SK-N-MC (cell line): ENCODE measurements around the gene PBX4.

ENCODE experiments used
- DNase-seq: peaks from one replicate; pipeline ENCODE4 v3.0.0-alpha.2; 2011; ENCODE audit warnings: low read depth, low spot score
- H3K27ac ChIP-seq: fragments of 200-600 bp; sonication (generic); 2 replicates; pipeline ENCODE4 v1.5.1; 2016; ENCODE audit warnings: mixed run types
- H3K36me3 ChIP-seq: fragments of 200-600 bp; sonication (generic); 2 replicates; pipeline ENCODE4 v1.6.1; 2017; ENCODE audit warnings: antibody characterized with exemption, low read length, mixed read lengths; ENCODE audit not compliant: insufficient read depth
- H3K4me3 ChIP-seq: fragments of 200-600 bp; sonication (generic); 2 replicates; pipeline ENCODE4 v1.5.1; 2016
- H3K9ac ChIP-seq: fragments of 200-600 bp; sonication (generic); 2 replicates; pipeline ENCODE4 v1.8.0; 2017; ENCODE audit warnings: mixed run types, mixed read lengths; ENCODE audit not compliant: insufficient read length
- H3K9me3 ChIP-seq: fragments of 200-600 bp; sonication (generic); 2 replicates; pipeline ENCODE4 v1.6.1; 2017; ENCODE audit warnings: low read depth, mild to moderate bottlenecking, antibody characterized with exemption, low read length, moderate library complexity, mixed read lengths
- EZH2 ChIP-seq: fragments of 200-600 bp; sonication (generic); IDR thresholded peaks from one replicate; pipeline ENCODE4 v1.6.1; 2017; ENCODE audit warnings: antibody characterized with exemption
- FOXP2 ChIP-seq: optimal IDR thresholded peaks from 2 replicates; pipeline ENCODE3; 2011; ENCODE audit warnings: mild to moderate bottlenecking, moderate library complexity; ENCODE audit not compliant: insufficient read depth; ENCODE audit errors: extremely low read length, control extremely low read depth
- POLR2AphosphoS5 ChIP-seq: IDR thresholded peaks from 2 replicates; pipeline ENCODE4 v1.6.1; 2012; ENCODE audit warnings: mild to moderate bottlenecking, low read depth, low read length, borderline replicate concordance

PBX4 gene

DNA sequence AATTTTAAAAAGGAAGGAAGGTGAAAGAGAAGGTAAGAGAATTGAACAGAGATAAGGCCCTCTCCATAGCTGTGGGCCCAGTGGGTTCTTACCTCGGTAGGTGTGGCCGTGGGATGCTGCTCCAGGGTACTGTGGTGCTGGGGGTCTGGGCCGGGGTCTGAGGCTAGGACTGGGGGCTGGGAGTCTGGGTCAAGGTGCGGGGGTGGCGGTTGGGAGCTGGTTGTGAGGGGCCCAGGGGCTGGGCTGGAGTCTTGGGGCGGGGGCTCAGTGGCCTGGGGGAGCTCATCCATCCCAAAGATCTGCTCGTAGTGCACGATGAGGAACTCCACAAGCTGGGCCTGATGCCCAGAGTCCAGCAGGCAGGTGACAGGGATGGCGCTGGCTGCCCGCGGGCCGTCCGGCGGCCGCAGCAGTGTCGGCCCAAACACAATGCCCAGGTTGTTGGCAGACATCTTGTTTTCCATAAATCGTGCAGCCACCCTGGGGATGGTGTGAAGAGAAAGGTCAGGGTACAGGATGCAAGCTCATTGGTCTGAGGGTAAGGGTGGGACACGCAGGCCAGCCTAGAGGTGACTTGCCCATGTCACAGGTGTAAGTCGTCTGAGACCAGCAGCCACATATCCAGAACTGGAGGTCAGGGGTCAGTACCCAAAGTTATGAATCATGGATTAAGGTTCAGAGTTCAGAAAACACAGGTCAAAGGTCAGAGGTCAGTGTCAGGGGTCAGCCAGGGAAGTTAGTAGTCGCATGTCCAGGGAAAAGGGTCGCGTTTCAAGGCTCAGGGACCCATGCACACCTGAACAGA, 15.4 kb upstream of the PBX4 start:
- TF ChIP-seq EZH2 (no peak), POLR2AphosphoS5 (no peak)
- Histone ChIP-seq H3K9ac (no peak overlapping the region), H3K27ac (no peak overlapping the region), H3K36me3 (peaks cover 7% of the 10 kb centered on the region), H3K4me3 (no peak overlapping the region), H3K9me3 (no peaks in the 10 kb centered on the region)
- DNase-seq: no peak

GRCh38 chr19:19632661-19633060, 14.2 kb upstream of the PBX4 start:
- no peak overlapping the region for H3K4me3 ChIP-seq
- no peak overlapping the region for H3K27ac ChIP-seq
- H3K36me3 ChIP-seq: peaks cover 7% of the 10 kb centered on the region
- H3K9ac ChIP-seq: no peak overlapping the region
- H3K9me3 ChIP-seq: no peaks in the 10 kb centered on the region
- DNase-seq: no peak
- TF ChIP-seq EZH2 (no peak), POLR2AphosphoS5 (no peak), FOXP2 (no peak)

DNA sequence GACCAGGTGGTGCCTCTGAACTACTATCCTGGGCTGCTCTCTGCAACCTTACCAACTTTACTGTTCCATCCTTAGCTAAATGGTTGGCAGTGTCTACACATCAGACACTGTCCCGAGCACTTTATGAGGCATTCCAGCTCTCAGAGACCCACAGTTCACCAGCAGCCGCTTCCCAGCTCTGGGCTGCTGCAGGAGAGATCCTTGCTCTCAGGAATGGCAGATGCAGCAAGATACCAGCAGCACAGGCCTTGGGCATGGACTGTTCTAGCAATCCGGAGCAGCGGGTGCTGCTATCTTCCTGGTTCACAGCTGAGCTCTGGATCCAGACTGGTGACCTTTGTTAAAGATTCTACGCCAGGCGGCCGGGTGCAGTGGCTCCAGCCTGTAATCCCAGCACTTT, 12.9 kb upstream of the PBX4 start:
- TF ChIP-seq FOXP2 (no peak), POLR2AphosphoS5 (no peak), EZH2 (no peak)

DNA sequence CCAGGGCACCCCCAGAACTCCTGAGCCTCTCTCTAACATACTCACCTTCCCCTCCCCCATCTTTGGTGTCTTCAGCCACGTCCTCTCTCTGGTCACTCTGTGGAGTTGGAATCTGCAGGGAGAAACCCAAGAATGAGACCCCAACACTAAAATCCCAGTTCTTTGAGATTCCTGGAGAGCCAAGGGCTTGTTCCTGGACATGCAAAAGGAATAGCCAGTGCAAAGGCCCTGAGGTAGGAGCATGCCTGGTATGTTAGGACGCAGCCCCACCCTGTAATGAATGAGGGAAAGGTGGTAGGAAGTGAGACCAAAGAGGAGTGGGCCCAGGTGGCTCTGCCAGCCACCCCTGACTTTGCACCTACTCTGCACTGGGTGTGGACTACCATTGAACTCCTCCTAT, 11.9 kb upstream of the PBX4 start:
- peaks cover 7% of the 10 kb centered on the region for H3K36me3 ChIP-seq
- no peak overlapping the region for H3K4me3 ChIP-seq
- TF ChIP-seq EZH2 (no peak), POLR2AphosphoS5 (no peak), FOXP2 (no peak)
- no peaks in the 10 kb centered on the region for H3K9me3 ChIP-seq
- no peak overlapping the region for H3K9ac ChIP-seq
- DNase-seq: no peak
- H3K27ac ChIP-seq: no peak overlapping the region

More for the DNA sequence above, 12.9 kb upstream of the PBX4 start:
- Histone ChIP-seq H3K9me3 (no peaks in the 10 kb centered on the region), H3K4me3 (no peak overlapping the region), H3K36me3 (peaks cover 7% of the 10 kb centered on the region), H3K27ac (no peak overlapping the region), H3K9ac (no peak overlapping the region)
- DNase-seq: no peak

DNA sequence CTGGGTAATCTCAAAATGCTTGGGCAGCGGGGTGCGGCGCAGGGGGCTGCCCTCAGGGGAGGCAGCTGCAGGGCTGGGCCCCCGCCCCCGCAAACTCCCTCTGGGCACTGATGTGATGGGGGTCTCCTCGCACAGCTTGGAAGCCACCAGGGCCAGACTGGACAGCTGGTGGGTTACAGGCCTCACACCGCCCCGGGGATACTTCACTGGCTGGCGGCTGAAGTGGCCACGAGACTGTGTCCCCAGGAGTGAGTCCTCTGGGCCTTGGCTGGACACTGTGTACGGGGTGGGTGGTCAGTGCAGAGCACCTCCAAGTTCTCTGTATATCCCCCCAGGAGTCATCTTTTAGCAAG, 11.6 kb upstream of the PBX4 start:
- no peak for DNase-seq
- Histone ChIP-seq H3K9ac (no peak overlapping the region), H3K9me3 (no peaks in the 10 kb centered on the region), H3K4me3 (no peak overlapping the region), H3K27ac (no peak overlapping the region), H3K36me3 (peaks cover 7% of the 10 kb centered on the region)
- TF ChIP-seq POLR2AphosphoS5 (no peak), FOXP2 (no peak), EZH2 (no peak)

DNA sequence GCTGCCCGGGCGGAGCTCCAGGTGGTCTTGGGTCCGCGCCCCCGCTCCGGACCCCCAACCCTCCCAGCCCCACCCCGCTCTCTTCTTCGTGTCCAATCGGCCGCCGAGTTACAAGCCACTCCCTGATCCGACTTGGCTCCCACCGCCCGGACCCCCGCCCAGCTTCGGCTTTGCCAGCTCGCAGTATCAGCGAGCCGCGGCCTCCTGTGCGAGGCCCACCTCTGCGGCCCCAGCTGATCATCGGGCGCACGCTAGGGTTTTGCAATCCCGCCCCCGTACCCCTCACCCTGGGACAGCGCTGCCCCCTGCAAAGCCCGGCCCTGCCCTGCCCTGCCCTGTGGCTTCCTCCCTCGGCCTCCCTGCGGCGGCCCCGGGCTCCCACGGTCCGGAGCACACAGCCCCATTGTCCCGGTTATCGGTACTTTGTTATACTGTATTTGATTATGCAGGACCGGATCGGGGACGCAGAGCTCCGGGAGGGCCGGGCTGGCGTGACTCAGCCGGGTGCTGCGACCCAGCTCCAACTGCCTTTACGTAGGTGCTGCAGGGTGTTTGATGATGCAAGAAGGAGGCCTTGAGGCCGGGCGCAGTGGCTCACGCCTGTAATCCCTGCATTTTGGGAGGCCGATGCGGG, 10.1 kb upstream of the PBX4 start:
- H3K27ac ChIP-seq: no peak overlapping the region
- H3K9ac ChIP-seq: peak overlapping the region; percentile 64
- no peak for DNase-seq
- TF ChIP-seq EZH2 (no peak), POLR2AphosphoS5 (no peak), FOXP2 (no peak)
- H3K9me3 ChIP-seq: no peaks in the 10 kb centered on the region
- peaks cover 4% of the 10 kb centered on the region; the same call in 1 of the 2 replicates for H3K36me3 ChIP-seq
- H3K4me3 ChIP-seq: peak overlapping the region; percentile 89

DNA sequence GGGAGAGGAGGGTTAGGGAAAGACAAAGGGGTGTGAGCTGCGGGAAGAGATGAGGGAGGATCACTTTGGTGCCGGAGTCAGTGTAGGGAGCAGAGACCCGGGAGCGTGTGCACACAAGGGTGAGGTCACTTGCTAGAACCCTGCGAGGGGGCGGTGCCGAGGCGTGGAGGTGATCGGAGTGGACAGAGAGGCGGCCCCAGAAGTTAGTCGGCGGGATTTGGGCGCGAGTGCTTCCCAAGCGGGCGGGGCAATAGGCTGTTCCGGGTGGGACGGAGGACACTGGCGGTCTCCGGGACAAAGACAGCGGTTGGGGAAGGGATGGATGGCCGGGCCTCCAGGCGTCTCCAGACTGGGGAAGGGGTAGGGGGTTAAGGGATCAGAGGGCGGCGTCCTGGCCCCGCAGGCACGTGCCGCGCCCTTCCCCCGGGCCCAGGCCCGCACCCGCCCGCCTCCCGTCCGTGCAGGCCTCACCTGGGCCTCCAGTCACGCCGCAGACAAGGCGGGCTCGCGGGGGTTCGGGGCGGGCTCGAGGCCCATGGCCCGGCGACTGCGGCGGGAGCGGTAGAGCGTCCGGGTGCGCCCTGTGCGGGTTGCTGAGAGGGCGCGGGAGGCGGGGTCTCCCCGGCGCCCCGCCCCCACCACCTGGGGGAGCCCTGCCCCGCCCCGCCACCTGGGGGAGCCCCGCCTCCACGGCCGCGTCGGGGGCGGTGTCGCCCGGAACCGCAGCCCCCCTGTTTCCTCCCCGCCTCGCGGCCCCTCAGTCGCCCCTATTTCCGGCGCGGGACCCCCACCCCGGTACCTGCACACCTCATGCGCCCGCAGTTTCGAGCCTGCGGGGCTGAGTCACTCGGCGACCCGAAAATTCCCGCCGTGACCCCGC, 9.4 kb upstream of the PBX4 start, which contains the start of gene LPAR2:
Gene LPAR2, minus strand, starts transcription at position 600 of the 880 bp plus-strand sequence. CDS start 945 bp downstream, outside the sequence.
- TF ChIP-seq POLR2AphosphoS5: peak; percentile 45; the same call in 1 of the 2 replicates
- no peak for TF ChIP-seq FOXP2
- H3K4me3 ChIP-seq: peak within 1 kb of the TSS; percentile 89
- no peak within 1 kb of the TSS for H3K27ac ChIP-seq
- H3K9ac ChIP-seq: peak within 1 kb of the TSS; percentile 84
- H3K9me3 ChIP-seq: no peaks in the 10 kb centered on the region
- peaks cover 5% of the 10 kb centered on the region; the same call in 1 of the 2 replicates for H3K36me3 ChIP-seq
- DNase-seq: no peak
